ENCODE measurements around the gene SFRP5.

GRCh38 chr10:97723001-97723400, 48.8 kb downstream of the SFRP5 start:
- TF ChIP-seq CTCF (IDR thresholded peaks at IDR 0.05) = no peak
- TF ChIP-seq EP300 (IDR thresholded peaks at IDR 0.05) = no peak
- TF ChIP-seq POLR2A (IDR thresholded peaks at IDR 0.05) = no peak

Measured in ovary (tissue), 3 donors.